Measurements from ENCODE around the gene ZNF316. TPM values are rescaled to one million over a fixed set of nuclear protein-coding genes. Genes with fewer than 3 reads are reported as not detected.

Gene ZNF316
- total RNA-seq, 1 donor from 2014 or later, result 59.7 TPM

DNA sequence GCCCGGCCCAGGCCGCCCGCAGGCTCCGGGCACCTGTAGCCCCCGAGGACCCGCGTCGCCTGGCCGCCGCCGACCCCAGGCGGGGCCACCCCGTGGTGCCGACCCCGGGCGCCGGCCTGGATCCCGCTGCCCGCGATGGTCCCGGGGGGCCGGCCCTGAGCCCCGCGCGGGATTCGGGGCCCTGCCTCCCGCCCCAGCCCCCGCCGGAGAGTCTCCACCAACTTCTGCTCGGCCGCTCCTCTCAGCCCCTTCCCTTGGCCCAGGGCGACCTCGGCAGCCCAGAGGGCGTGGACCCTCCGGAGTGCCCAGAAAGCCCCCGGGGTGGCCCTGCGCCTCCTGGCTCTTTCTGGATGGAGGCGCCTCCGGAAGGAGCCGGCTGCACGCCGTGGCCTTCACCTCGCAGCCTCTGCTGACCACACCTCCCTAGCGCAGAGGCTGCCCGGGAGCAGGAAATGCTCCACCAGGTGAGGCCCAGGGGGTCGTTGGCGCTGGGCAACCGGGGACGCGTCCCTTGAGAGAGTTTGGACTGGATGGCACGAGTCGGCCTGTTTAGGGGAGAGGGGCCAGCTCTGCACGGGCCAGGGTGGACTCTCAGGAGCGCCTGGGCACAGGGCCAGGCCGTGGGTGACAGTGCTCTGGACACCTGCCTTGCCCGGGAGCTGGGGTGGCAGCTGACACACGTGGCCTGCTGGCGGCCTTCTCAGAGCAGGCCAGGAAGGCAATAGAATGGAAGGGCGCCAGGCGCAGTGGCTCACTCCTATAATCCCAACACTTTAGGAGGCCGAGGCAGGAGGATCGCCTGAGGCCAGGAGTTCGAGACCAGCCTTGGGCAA lies 21.2 kb upstream of the ZNF316 start:
- Mint-ChIP-seq H3K9me3 (ENCODE audit: low read depth) (no peaks in the 10 kb centered on the region), H3K4me3 (ENCODE audit: low read depth) (peak overlapping the region; percentile 71), H3K27me3 (no peaks in the 10 kb centered on the region), H3K27ac (peak overlapping the region; percentile 82), H3K4me1 (ENCODE audit: low read depth) (peaks cover 6% of the 10 kb centered on the region), H3K36me3 (ENCODE audit: insufficient read depth) (no peaks in the 10 kb centered on the region)
- TF ChIP-seq, protein P1, sequence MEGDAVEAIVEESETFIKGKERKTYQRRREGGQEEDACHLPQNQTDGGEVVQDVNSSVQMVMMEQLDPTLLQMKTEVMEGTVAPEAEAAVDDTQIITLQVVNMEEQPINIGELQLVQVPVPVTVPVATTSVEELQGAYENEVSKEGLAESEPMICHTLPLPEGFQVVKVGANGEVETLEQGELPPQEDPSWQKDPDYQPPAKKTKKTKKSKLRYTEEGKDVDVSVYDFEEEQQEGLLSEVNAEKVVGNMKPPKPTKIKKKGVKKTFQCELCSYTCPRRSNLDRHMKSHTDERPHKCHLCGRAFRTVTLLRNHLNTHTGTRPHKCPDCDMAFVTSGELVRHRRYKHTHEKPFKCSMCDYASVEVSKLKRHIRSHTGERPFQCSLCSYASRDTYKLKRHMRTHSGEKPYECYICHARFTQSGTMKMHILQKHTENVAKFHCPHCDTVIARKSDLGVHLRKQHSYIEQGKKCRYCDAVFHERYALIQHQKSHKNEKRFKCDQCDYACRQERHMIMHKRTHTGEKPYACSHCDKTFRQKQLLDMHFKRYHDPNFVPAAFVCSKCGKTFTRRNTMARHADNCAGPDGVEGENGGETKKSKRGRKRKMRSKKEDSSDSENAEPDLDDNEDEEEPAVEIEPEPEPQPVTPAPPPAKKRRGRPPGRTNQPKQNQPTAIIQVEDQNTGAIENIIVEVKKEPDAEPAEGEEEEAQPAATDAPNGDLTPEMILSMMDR (IDR thresholded peaks at IDR 0.05; ENCODE audit: unreplicated experiment), result no peak
- DNase-seq (ENCODE audit: low spot score, unreplicated experiment), result peak; percentile 25

DNA sequence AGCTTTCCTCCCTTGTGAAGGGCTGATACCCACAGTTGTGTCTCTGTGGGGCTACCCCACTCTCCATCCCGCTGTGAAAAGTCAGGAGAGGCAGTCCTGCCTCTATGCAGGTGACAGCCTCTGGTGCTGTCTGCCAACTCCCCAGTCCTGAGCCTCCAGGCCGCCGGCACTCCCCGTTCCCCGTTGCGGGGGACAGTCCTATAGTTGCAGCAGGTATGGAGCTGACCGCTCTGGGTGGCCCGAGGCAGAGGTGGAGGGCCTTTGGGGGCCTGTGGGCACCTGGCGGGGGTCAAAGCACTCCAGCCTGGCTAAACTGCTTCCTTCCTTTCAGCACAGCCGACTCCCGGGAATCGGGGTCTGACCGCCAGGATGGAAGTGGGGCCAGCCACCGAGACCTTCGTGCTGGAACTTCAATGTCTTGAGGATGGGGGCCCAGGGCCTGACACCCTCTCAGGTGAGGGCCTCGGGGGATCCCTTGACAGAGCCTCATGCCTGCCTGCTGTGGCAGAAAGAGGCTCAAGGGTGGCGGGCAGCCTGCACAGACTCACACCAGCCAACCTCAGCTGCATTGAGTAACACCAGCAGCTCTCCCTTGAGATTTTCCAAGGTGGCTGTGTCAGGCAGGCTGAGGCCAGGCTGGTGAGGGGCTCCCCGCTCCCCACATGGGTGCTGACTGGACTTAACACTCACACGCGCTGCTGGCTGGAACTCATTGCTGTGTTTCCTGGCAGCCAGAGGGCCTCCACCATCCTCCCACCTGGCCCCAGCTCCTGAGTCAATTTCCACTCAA lies 20.1 kb upstream of the ZNF316 start:
- H3K27me3 Mint-ChIP-seq, result no peaks in the 10 kb centered on the region
- no peak for DNase-seq (ENCODE audit: low spot score, unreplicated experiment)
- H3K9me3 Mint-ChIP-seq (ENCODE audit: low read depth), result no peaks in the 10 kb centered on the region
- TF ChIP-seq, protein P1 (IDR thresholded peaks at IDR 0.05; ENCODE audit: unreplicated experiment), result no peak
- peak overlapping the region; percentile 65 for H3K4me3 Mint-ChIP-seq (ENCODE audit: low read depth)
- peaks cover 8% of the 10 kb centered on the region for H3K36me3 Mint-ChIP-seq (ENCODE audit: insufficient read depth)
- H3K27ac Mint-ChIP-seq, result peak overlapping the region; percentile 63
- peaks cover 6% of the 10 kb centered on the region for H3K4me1 Mint-ChIP-seq (ENCODE audit: low read depth)

GRCh38 chr7:6618621-6619020 lies 18.5 kb upstream of the ZNF316 start:
- DNase-seq (ENCODE audit: low spot score, unreplicated experiment), result no peak
- Mint-ChIP-seq H3K9me3 (ENCODE audit: low read depth) (no peaks in the 10 kb centered on the region), H3K4me3 (ENCODE audit: low read depth) (no peak overlapping the region), H3K27ac (no peak overlapping the region), H3K36me3 (ENCODE audit: insufficient read depth) (peaks cover 11% of the 10 kb centered on the region), H3K27me3 (no peaks in the 10 kb centered on the region), H3K4me1 (ENCODE audit: low read depth) (peaks cover 6% of the 10 kb centered on the region)
- TF ChIP-seq, protein P1 (IDR thresholded peaks at IDR 0.05; ENCODE audit: unreplicated experiment), result no peak

DNA sequence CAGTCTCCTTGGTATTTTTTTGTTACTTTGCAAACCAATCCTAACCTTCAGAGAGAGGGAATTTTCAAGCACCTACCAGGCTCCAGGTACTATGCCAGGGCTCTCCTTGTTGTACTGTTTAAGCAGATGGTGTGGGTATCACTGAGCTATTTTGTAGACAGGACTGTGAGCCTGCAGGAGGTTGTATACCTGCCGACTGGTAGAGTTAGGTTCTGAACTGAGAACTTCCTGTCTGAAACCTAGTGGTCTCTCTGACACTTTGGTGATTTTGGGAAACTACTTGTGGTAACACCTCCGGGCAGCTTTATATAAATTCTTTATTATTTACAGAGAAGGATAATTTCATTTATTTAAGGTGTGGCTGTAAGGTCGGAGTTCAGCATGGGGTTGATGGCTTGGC lies 17.2 kb upstream of the ZNF316 start:
- no peak overlapping the region for H3K4me3 Mint-ChIP-seq (ENCODE audit: low read depth)
- H3K36me3 Mint-ChIP-seq (ENCODE audit: insufficient read depth), result peaks cover 11% of the 10 kb centered on the region

More for the DNA sequence above, 17.2 kb upstream of the ZNF316 start:
- Mint-ChIP-seq H3K9me3 (ENCODE audit: low read depth) (no peaks in the 10 kb centered on the region), H3K27ac (no peak overlapping the region), H3K4me1 (ENCODE audit: low read depth) (peaks cover 3% of the 10 kb centered on the region), H3K27me3 (no peaks in the 10 kb centered on the region)
- DNase-seq (ENCODE audit: low spot score, unreplicated experiment), result no peak
- TF ChIP-seq, protein P1 (IDR thresholded peaks at IDR 0.05; ENCODE audit: unreplicated experiment), result no peak
